Measurements from ENCODE around the gene MUC5AC.

DNA sequence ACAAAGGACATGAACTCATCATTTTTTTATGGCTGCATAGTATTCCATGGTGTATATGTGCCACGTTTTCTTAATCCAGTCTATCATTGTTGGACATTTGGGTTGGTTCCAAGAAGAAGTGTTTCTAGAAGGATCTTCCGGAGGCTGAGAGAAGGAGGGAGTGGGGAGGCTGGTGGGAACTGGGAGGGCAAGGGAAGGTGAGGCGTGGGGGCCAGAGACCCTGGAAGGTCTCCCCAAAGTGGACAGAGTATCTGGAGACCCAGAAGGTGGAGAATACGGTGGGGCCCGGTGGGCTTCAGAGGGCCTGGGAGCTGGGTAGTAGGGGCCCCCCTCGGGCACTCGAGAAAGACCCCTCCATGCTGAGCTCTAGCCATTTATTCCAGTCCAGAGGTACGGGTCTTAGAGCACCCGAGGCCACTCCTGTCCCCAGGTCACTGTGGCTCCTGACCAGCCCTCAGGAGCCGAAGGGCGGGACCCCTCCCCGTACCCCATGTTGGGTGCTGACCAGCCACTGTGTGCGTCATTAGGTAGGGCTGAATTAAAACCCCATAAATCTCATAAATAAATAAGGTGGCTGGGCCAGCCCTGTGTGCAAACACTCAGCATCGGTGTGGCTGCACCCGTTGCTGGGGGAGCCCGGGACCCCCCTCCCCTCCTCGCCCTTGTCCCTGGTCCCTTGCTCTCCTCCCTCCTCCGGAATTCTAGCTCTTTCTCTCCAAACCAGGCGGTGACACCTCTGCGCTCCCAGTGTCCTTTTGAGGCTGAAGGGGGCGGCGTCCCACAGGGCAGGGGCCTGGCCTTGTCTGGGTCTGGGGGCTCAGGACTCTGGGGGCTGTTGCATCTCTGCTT, 38.8 kb upstream of the MUC5AC start:
- TF ChIP-seq POLR2AphosphoS5 (IDR thresholded peaks at IDR 0.05) (no peak), POLR2A (IDR thresholded peaks at IDR 0.05) (no peak)
- TF ChIP-seq, protein P1, sequence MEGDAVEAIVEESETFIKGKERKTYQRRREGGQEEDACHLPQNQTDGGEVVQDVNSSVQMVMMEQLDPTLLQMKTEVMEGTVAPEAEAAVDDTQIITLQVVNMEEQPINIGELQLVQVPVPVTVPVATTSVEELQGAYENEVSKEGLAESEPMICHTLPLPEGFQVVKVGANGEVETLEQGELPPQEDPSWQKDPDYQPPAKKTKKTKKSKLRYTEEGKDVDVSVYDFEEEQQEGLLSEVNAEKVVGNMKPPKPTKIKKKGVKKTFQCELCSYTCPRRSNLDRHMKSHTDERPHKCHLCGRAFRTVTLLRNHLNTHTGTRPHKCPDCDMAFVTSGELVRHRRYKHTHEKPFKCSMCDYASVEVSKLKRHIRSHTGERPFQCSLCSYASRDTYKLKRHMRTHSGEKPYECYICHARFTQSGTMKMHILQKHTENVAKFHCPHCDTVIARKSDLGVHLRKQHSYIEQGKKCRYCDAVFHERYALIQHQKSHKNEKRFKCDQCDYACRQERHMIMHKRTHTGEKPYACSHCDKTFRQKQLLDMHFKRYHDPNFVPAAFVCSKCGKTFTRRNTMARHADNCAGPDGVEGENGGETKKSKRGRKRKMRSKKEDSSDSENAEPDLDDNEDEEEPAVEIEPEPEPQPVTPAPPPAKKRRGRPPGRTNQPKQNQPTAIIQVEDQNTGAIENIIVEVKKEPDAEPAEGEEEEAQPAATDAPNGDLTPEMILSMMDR (IDR thresholded peaks at IDR 0.05 in 8 of 11, conservative IDR thresholded peaks at IDR 0.05 in 3 of 11): no peak
